Lower lobe of right lung (tissue), 2 donors: Measurements from ENCODE around the gene LRRC28. TPM values are rescaled to one million over a fixed set of nuclear protein-coding genes. Genes with fewer than 3 reads are reported as not detected.

ENCODE experiments used
- ATAC-seq, 2 donors: fragments of 200-7000 bp; cut with Tn5 transposase; one replicate each; pipeline ENCODE4 v1.9.1; 2020 to 2022; ENCODE audit warnings: mild to moderate bottlenecking in 2 of 2, moderate library complexity in 2 of 2
- DNase-seq: peaks from one replicate; pipeline ENCODE4 v3.0.0-alpha.2; 2020
- H3K27ac ChIP-seq: fragments of 200-600 bp; one replicate; pipeline ENCODE4 v1.8.0; 2022
- H3K27me3 ChIP-seq: fragments of 200-600 bp; one replicate; pipeline ENCODE4 v1.8.0; 2022; ENCODE audit warnings: low read depth
- H3K36me3 ChIP-seq: fragments of 200-600 bp; one replicate; pipeline ENCODE4 v1.8.0; 2022; ENCODE audit warnings: mild to moderate bottlenecking
- H3K4me1 ChIP-seq: fragments of 200-600 bp; one replicate; pipeline ENCODE4 v1.8.0; 2022
- H3K4me3 ChIP-seq: fragments of 200-600 bp; one replicate; pipeline ENCODE4 v1.8.0; 2022; ENCODE audit warnings: mild to moderate bottlenecking
- H3K9me3 ChIP-seq: fragments of 200-600 bp; one replicate; pipeline ENCODE4 v1.8.0; 2022
- CTCF ChIP-seq: fragments of 200-600 bp; IDR thresholded peaks from one replicate; pipeline ENCODE4 v1.8.0; 2022; ENCODE audit warnings: antibody characterized with exemption, mild to moderate bottlenecking
- intact Hi-C: fragments of 100-400 bp; cut with DNase I; formaldehyde crosslinking; loops from one replicate; pipeline ENCODE4 v1.11.0; 2022
- total RNA-seq: library from RNA; stranded (reverse); fragmentation: NEBNext Ultra II Directional; extraction: Animal tissue kit (Norgen Biotek cat#: 25700); gene quantifications from one replicate; pipeline ENCODE4 v1.2.1, GENCODE V29; 2021
- donor health status: DM: no; HTN: yes; CAD: no; lungs with severe emphysema.

The LRRC28 gene
- total RNA-seq, 1 donor from 2014 or later: 23.8 TPM

- Histone ChIP-seq H3K27ac (no peak overlapping the region), H3K9me3 (no peaks in the 10 kb centered on the region), H3K4me3 (no peak overlapping the region), H3K36me3 (no peaks in the 10 kb centered on the region), H3K4me1 (peaks cover 27% of the 10 kb centered on the region), H3K27me3 (no peaks in the 10 kb centered on the region)
- no peak for TF ChIP-seq CTCF
- ATAC-seq (peak in 1 of 2 donors; percentile 36), DNase-seq (no peak)
- intact Hi-C loops: no loop called here
Observed at GRCh38 chr15:99403597-99403996, 152.3 kb downstream of the LRRC28 start.

- H3K9me3 ChIP-seq: no peaks in the 10 kb centered on the region
- no peak for ATAC-seq
- peaks cover 35% of the 10 kb centered on the region for H3K4me1 ChIP-seq
- intact Hi-C loops: no loop called here
- no peak overlapping the region for H3K4me3 ChIP-seq
- no peak overlapping the region for H3K27ac ChIP-seq
- no peaks in the 10 kb centered on the region for H3K27me3 ChIP-seq
- TF ChIP-seq CTCF: no peak
- H3K36me3 ChIP-seq: no peaks in the 10 kb centered on the region
- no peak for DNase-seq
Observed at GRCh38 chr15:99404454-99404853, 153.2 kb downstream of the LRRC28 start.

- H3K9me3 ChIP-seq: no peaks in the 10 kb centered on the region
- DNase-seq (no peak), ATAC-seq (no peak)
- no peak for TF ChIP-seq CTCF
- H3K4me3 ChIP-seq: no peak overlapping the region
- no peaks in the 10 kb centered on the region for H3K27me3 ChIP-seq
- no peak overlapping the region for H3K27ac ChIP-seq
- H3K36me3 ChIP-seq: no peaks in the 10 kb centered on the region
- H3K4me1 ChIP-seq: peaks cover 34% of the 10 kb centered on the region
- intact Hi-C loops: no loop called here
Observed at GRCh38 chr15:99406120-99406519, 154.8 kb downstream of the LRRC28 start.

GRCh38 chr15:99406716-99407487 is 155.6 kb downstream of the LRRC28 start:
- no peaks in the 10 kb centered on the region for H3K36me3 ChIP-seq
- no peak for TF ChIP-seq CTCF
- DNase-seq (no peak), ATAC-seq (no peak)
- H3K4me3 ChIP-seq: no peak overlapping the region
- H3K4me1 ChIP-seq: peaks cover 26% of the 10 kb centered on the region
- no peaks in the 10 kb centered on the region for H3K27me3 ChIP-seq
- intact Hi-C loops: no loop called here
- no peak overlapping the region for H3K27ac ChIP-seq
- no peaks in the 10 kb centered on the region for H3K9me3 ChIP-seq

- no peaks in the 10 kb centered on the region for H3K9me3 ChIP-seq
- no peak overlapping the region for H3K4me3 ChIP-seq
- DNase-seq (no peak), ATAC-seq (no peak)
- H3K27ac ChIP-seq: peak overlapping the region; percentile 54
- intact Hi-C loops: no loop called here
- no peaks in the 10 kb centered on the region for H3K27me3 ChIP-seq
- no peaks in the 10 kb centered on the region for H3K36me3 ChIP-seq
- TF ChIP-seq CTCF: no peak
- peaks cover 19% of the 10 kb centered on the region for H3K4me1 ChIP-seq
Observed at GRCh38 chr15:99407716-99408115, 156.4 kb downstream of the LRRC28 start.
